HCT116 (cell line): ENCODE measurements around the gene SMIM23.

Source experiments
- CEBPB ChIP-seq: IDR thresholded peaks from 2 replicates; pipeline ENCODE4 v1.6.1; 2012; ENCODE audit warnings: low read depth
- EGR1 ChIP-seq: IDR thresholded peaks from 2 replicates; pipeline ENCODE4 v1.6.1; 2012; ENCODE audit warnings: low read depth
- ELF1 ChIP-seq: IDR thresholded peaks from 2 replicates; pipeline ENCODE4 v1.6.1; 2012; ENCODE audit warnings: low read depth, borderline replicate concordance
- EZH2 ChIP-seq: fragments of 200-600 bp; sonication (generic); IDR thresholded peaks from 2 replicates; pipeline ENCODE4 v1.6.1; 2017; ENCODE audit warnings: antibody characterized with exemption, mixed run types
- EZH2phosphoT487 ChIP-seq: fragments of 200-600 bp; IDR thresholded peaks from 2 replicates; pipeline ENCODE4 v1.6.1; 2018; ENCODE audit warnings: antibody characterized with exemption, borderline replicate concordance
- POLR2A ChIP-seq: IDR thresholded peaks from 2 replicates; pipeline ENCODE4 v1.7.0; 2011; ENCODE audit warnings: borderline replicate concordance; ENCODE audit not compliant: insufficient read depth, insufficient read length; ENCODE audit errors: extremely low read depth
- RAD21 ChIP-seq: IDR thresholded peaks from 2 replicates; pipeline ENCODE4 v1.6.1; 2012; ENCODE audit warnings: low read depth, mild to moderate bottlenecking
- REST ChIP-seq: IDR thresholded peaks from 2 replicates; pipeline ENCODE4 v1.6.1; 2012; ENCODE audit warnings: low read depth
- SP1 ChIP-seq: IDR thresholded peaks from 2 replicates; pipeline ENCODE4 v1.6.1; 2012; ENCODE audit warnings: low read depth
- SRF ChIP-seq: IDR thresholded peaks from 2 replicates; pipeline ENCODE4 v1.6.1; 2012; ENCODE audit warnings: low read depth
- ZFX ChIP-seq: fragments of 450-650 bp; IDR thresholded peaks from 2 replicates; pipeline ENCODE4 v1.6.1; 2017
- TF ChIP-seq, protein P1 (sequence below), 3 experiments: fragments of 200-600 bp in 1 of 3; sonication (generic) in 1 of 3; IDR thresholded peaks in 2 of 3; conservative IDR thresholded peaks in 1 of 3; 2 replicates each; pipeline ENCODE4 v1.5.1; 2012 to 2017; ENCODE audit warnings: low read depth in 2 of 3, low read length in 2 of 3, antibody characterized with exemption in 1 of 3, borderline replicate concordance in 1 of 3, control low read depth in 1 of 3, mild to moderate bottlenecking in 1 of 3, mixed read lengths in 1 of 3, mixed run types in 1 of 3, moderate library complexity in 1 of 3; ENCODE audit not compliant: insufficient read depth in 1 of 3
- TF ChIP-seq, protein P2 (sequence below): IDR thresholded peaks from 2 replicates; pipeline ENCODE4 v1.6.1; 2012
- TF ChIP-seq, protein P3 (sequence below): IDR thresholded peaks from 2 replicates; pipeline ENCODE4 v1.6.1; 2012

DNA sequence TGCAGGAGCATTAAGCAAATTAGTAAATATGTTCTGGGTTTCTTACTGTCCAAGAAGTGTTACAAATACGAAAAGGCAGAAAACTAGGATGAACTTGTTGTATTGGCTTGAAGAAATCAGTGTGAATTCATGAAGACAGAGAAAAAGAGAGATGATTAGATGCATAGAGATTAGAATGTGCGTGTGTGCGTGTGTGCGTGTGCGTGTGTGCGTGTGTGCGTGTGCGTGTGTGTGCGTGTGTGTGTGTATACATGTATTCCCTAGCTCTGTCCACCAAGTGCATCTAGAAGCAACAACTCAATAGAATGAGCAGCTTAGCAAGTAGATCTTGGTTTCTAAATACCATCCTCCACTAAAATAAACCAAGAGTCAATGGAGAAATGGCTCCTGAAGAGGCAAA lies 41.5 kb downstream of the SMIM23 start:
- TF ChIP-seq, protein P1, sequence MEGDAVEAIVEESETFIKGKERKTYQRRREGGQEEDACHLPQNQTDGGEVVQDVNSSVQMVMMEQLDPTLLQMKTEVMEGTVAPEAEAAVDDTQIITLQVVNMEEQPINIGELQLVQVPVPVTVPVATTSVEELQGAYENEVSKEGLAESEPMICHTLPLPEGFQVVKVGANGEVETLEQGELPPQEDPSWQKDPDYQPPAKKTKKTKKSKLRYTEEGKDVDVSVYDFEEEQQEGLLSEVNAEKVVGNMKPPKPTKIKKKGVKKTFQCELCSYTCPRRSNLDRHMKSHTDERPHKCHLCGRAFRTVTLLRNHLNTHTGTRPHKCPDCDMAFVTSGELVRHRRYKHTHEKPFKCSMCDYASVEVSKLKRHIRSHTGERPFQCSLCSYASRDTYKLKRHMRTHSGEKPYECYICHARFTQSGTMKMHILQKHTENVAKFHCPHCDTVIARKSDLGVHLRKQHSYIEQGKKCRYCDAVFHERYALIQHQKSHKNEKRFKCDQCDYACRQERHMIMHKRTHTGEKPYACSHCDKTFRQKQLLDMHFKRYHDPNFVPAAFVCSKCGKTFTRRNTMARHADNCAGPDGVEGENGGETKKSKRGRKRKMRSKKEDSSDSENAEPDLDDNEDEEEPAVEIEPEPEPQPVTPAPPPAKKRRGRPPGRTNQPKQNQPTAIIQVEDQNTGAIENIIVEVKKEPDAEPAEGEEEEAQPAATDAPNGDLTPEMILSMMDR (IDR thresholded peaks at IDR 0.05 in 2 of 3, conservative IDR thresholded peaks at IDR 0.05 in 1 of 3; ENCODE audit: borderline replicate concordance in 1 of 3, insufficient read depth in 1 of 3, low read depth in 2 of 3, low read length in 2 of 3) = no peak
- no peak for TF ChIP-seq REST
- TF ChIP-seq EGR1 = no peak
- TF ChIP-seq, protein P2, sequence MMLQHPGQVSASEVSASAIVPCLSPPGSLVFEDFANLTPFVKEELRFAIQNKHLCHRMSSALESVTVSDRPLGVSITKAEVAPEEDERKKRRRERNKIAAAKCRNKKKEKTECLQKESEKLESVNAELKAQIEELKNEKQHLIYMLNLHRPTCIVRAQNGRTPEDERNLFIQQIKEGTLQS = no peak
- no peak for TF ChIP-seq POLR2A
- no peak for TF ChIP-seq CEBPB
- TF ChIP-seq, protein P3, sequence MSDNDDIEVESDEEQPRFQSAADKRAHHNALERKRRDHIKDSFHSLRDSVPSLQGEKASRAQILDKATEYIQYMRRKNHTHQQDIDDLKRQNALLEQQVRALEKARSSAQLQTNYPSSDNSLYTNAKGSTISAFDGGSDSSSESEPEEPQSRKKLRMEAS = no peak
- no peak for TF ChIP-seq RAD21
- TF ChIP-seq ZFX = no peak
- TF ChIP-seq EZH2 = no peak
- TF ChIP-seq SRF = no peak
- TF ChIP-seq ELF1 = no peak
- no peak for TF ChIP-seq SP1
- TF ChIP-seq EZH2phosphoT487 = no peak
